Adipocyte (in vitro differentiated cells): Measurements from ENCODE around the gene SHB.

ENCODE experiments used
- DNase-seq: peaks from one replicate; pipeline ENCODE4 v3.0.0-alpha.2; 2015; ENCODE audit warnings: low read depth
- H3K27me3 ChIP-seq: replicated peaks from 2 replicates; pipeline ENCODE4 v1.7.0; 2013; ENCODE audit warnings: mild to moderate bottlenecking, low read length, moderate library complexity; ENCODE audit not compliant: control insufficient read depth, insufficient read depth
- H3K36me3 ChIP-seq: 2 replicates; pipeline ENCODE4 v1.7.0; 2013; ENCODE audit warnings: low read length, mild to moderate bottlenecking, moderate library complexity; ENCODE audit not compliant: control insufficient read depth, insufficient read depth, severe bottlenecking
- H3K4me1 ChIP-seq: 2 replicates; pipeline ENCODE4 v1.7.0; 2013; ENCODE audit warnings: mild to moderate bottlenecking, low read length, moderate library complexity; ENCODE audit not compliant: control insufficient read depth, insufficient read depth
- H3K4me3 ChIP-seq: 2 replicates; pipeline ENCODE4 v1.7.0; 2013; ENCODE audit warnings: mild to moderate bottlenecking, low read length, moderate library complexity
- H3K9ac ChIP-seq: 2 replicates; pipeline ENCODE4 v1.7.0; 2013; ENCODE audit warnings: mild to moderate bottlenecking, low read length, moderate library complexity
- H3K9me3 ChIP-seq: 2 replicates; pipeline ENCODE4 v1.7.0; 2013; ENCODE audit warnings: mild to moderate bottlenecking, low read length, moderate library complexity; ENCODE audit not compliant: control insufficient read depth

SHB gene

DNA sequence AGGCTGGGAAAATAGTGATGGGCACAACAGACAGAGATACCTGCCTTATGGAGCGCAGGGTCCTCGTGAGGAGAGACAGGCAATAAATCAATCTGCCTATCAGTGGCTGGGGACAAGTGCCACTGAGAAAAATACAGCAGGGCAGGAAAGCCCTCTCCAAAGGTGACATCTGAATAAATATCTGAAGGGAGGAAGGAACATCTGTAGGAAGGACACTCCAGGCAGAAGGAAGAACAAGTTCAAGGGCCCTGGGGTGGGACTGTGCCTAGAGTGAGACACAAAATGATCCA is 111.4 kb downstream of the SHB start:
- H3K9me3 ChIP-seq, result no peaks in the 10 kb centered on the region
- DNase-seq, result no peak
- H3K27me3 ChIP-seq, result no peaks in the 10 kb centered on the region
- H3K36me3 ChIP-seq, result peaks cover 7% of the 10 kb centered on the region
- H3K4me3 ChIP-seq, result no peak overlapping the region
- H3K9ac ChIP-seq, result no peak overlapping the region
- H3K4me1 ChIP-seq, result peaks cover 17% of the 10 kb centered on the region

DNA sequence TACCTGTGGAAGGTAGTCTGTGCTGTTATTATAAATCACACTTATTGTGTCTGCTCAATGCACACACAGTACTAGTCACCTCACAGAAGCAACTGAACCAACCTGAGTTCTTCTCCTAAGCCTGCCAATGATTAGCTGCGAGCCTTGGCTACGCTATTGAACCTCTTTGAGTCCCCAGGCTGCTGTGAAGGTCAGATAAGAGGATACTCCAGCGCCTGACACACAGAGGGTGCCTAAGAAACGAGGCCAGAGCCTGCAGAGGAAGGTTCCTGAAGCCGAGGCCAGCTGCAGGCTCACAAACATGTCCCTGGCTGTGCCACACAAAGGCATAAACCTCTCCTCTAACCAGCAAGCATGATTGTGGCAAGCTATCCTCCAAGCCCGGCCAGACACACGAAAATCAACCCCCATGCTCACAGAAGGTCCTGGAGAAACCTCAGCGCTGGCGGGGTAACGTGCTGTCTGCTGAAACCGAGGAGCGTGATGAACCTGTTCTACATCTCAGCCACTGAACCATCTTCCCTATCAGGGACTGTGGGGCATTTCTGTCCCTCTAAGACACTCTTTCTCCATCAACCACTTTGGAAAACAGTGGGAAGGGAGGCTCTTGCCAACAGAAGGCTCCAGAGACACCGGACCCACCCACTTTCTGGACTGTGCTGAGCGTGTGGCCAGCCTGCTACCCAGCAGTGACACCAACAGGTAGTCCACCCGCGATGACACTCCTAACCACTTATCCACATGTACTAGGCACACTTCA is 111.9 kb downstream of the SHB start:
- H3K27me3 ChIP-seq, result no peaks in the 10 kb centered on the region

DNA sequence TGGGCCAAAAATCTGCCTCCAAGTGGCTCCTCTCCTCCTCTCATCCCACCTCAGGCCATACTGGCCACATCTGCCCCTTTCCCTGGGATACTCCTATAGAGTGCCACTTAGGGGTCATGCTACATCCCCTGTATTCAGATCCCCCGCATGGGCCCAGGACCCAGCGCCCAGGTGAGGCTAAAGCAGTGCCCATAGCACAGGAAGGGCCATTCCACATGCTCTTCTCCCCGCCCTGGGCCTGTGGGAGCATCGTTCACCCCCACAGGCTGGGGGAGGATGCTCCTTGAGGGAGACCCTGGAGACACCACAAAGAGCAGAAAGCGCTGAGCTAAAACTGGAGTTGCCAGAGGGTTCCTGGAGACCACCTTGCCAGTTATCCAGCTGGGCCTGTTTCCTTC is 112.6 kb downstream of the SHB start:
- no peak overlapping the region for H3K4me3 ChIP-seq
- H3K4me1 ChIP-seq, result peaks cover 21% of the 10 kb centered on the region
- H3K36me3 ChIP-seq, result peaks cover 7% of the 10 kb centered on the region
- no peaks in the 10 kb centered on the region for H3K9me3 ChIP-seq
- DNase-seq, result no peak
- H3K9ac ChIP-seq, result no peak overlapping the region
- no peaks in the 10 kb centered on the region for H3K27me3 ChIP-seq

More for the DNA sequence above, 111.9 kb downstream of the SHB start:
- Histone ChIP-seq H3K4me3 (no peak overlapping the region), H3K36me3 (peaks cover 7% of the 10 kb centered on the region), H3K9ac (no peak overlapping the region), H3K9me3 (no peaks in the 10 kb centered on the region), H3K4me1 (peaks cover 17% of the 10 kb centered on the region)
- no peak for DNase-seq

DNA sequence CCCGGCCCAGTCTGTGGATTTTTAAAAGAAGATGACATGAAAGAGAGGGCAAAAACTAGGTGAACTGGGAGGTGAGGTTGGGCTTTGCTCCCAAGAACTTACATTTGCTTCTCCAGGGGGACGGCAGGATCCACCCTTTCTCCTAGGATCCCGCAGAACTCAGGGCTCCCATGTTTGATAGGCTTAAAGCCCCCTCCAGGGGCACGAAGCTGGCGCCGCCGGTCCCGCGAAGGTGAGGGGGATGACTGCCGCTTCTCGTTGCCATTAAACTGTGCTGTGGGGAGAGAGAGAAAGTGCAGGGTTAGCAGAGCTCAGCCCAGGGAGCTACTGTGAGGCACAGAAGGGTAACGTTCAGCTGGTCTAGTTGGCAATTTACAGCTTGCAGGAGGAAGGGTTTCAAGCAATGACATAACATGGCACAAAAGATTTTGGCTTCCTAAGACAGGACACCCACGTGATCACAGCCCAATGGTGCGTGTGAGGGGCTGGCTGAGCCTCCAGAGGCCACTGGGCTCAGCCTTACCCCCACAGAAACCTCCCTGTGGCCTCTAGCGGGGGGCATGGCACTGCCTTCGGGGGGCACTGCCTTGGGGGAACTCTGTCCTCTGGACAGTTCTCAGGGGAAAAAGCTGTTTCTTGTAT is 113.1 kb downstream of the SHB start:
- no peak overlapping the region for H3K9ac ChIP-seq
- peaks cover 7% of the 10 kb centered on the region for H3K36me3 ChIP-seq
- no peak for DNase-seq
- H3K4me3 ChIP-seq, result no peak overlapping the region
- no peaks in the 10 kb centered on the region for H3K27me3 ChIP-seq
- no peaks in the 10 kb centered on the region for H3K9me3 ChIP-seq
- H3K4me1 ChIP-seq, result peaks cover 25% of the 10 kb centered on the region

DNA sequence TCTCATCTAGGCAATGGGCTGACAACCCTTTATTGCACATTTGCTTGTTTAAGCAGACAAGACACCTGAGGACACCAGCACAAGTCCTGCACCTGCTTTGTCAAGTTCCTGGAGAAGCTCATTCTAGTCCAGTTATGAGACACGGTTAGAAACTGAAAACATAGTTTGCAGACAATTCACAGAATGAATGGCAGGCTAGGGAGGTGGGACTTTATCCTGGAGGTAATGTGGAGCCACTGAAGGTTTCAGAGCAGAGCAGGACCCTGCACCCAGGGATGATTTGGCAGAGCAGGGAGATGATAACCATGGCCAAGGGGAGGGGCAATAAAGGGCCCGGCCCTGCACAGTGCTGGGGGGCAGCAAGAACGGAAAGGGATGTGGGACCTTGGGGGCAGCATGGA is 114.4 kb downstream of the SHB start:
- H3K9ac ChIP-seq, result no peak overlapping the region
- no peak for DNase-seq
- H3K4me1 ChIP-seq, result peaks cover 25% of the 10 kb centered on the region
- no peak overlapping the region for H3K4me3 ChIP-seq
- no peaks in the 10 kb centered on the region for H3K27me3 ChIP-seq
- peaks cover 13% of the 10 kb centered on the region for H3K36me3 ChIP-seq
- no peaks in the 10 kb centered on the region for H3K9me3 ChIP-seq

DNA sequence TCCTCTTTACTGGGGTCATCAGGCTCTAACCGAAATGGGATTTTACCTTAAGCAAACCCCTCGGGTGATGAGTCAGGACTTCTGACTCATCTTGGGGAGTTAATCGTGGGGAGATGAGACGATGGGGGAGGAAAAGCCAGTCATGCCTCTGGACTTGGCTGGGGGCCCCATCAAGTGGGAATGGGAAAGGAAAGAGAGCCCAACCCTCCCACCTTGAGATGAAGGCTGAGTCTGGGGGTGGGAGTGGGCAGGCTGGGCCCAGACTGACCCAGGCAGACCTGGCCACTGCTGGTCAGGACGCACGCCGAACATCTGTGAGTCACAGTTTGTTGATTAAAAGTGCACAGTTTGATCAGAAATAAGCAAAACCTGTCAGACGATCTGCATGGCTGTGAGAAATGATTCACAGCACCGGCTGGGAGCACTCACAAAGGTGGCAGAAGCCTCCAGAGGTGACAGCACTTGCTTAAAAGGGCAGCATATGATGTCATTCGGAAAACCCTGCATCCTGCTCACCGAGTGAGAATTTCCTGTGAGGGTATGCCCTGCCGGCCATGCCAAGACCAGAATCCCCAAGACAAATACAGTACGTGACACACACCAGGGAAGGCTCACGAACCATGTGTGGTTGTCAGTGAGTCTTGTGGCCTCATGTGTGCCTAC is 115.1 kb downstream of the SHB start:
- Histone ChIP-seq H3K9ac (no peak overlapping the region), H3K4me1 (peaks cover 25% of the 10 kb centered on the region), H3K27me3 (no peaks in the 10 kb centered on the region), H3K36me3 (peaks cover 13% of the 10 kb centered on the region), H3K9me3 (no peaks in the 10 kb centered on the region), H3K4me3 (peak overlapping the region; percentile 26)
- DNase-seq, result peak; percentile 83

DNA sequence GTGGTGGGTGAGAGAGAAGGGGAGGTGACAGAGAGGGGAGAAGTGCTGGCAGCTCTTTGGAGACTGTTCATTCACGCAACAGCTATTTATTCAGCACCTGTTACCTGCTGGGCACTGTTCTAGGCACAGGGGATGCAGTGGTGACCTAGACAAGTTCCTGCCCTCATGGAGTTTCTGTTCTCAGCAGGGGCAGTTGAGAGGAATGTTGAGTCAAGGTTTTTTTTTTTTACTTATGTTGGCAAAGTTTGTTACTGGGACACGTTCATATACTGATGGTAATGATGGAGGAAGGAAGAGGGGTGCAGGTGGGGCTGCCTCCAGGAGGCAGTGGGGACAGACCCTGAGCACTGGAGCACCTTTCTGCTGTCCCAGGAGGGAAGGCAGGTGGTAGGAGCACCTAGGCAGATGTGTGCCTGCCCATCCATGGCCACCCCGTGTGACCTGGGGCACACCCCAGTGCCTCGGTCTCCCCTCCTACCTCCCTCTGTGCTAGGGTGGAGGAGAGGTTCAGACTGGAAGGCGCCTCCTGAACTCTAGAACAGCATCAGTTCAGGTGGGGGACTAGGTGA is 115.7 kb downstream of the SHB start:
- peaks cover 25% of the 10 kb centered on the region for H3K4me1 ChIP-seq

DNA sequence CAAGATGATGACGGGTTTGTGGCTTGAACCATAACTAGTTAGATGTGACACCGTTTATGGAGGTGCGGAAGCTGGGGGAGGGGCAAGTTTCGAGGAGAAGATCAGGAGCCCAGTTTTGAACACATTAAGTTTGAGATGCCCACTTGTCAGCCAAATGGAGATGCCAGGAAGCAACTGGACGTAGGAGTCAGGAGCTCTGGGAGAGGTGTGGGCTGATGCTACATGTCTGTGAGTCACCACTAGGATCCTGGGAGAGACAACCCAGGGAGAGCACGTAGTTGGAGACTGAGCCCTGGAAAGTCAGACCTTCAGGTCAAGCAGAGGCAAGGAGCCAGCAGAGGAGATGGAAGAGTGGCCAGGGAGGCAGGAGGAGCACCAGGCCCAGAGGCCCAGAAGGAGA is 116.3 kb downstream of the SHB start:
- DNase-seq, result peak; percentile 41
- Histone ChIP-seq H3K36me3 (peaks cover 13% of the 10 kb centered on the region), H3K27me3 (no peaks in the 10 kb centered on the region), H3K9me3 (no peaks in the 10 kb centered on the region), H3K9ac (no peak overlapping the region), H3K4me1 (peaks cover 28% of the 10 kb centered on the region), H3K4me3 (no peak overlapping the region)

More for the DNA sequence above, 115.7 kb downstream of the SHB start:
- Histone ChIP-seq H3K36me3 (peaks cover 13% of the 10 kb centered on the region), H3K9me3 (no peaks in the 10 kb centered on the region), H3K9ac (no peak overlapping the region), H3K27me3 (no peaks in the 10 kb centered on the region), H3K4me3 (no peak overlapping the region)
- DNase-seq, result no peak

DNA sequence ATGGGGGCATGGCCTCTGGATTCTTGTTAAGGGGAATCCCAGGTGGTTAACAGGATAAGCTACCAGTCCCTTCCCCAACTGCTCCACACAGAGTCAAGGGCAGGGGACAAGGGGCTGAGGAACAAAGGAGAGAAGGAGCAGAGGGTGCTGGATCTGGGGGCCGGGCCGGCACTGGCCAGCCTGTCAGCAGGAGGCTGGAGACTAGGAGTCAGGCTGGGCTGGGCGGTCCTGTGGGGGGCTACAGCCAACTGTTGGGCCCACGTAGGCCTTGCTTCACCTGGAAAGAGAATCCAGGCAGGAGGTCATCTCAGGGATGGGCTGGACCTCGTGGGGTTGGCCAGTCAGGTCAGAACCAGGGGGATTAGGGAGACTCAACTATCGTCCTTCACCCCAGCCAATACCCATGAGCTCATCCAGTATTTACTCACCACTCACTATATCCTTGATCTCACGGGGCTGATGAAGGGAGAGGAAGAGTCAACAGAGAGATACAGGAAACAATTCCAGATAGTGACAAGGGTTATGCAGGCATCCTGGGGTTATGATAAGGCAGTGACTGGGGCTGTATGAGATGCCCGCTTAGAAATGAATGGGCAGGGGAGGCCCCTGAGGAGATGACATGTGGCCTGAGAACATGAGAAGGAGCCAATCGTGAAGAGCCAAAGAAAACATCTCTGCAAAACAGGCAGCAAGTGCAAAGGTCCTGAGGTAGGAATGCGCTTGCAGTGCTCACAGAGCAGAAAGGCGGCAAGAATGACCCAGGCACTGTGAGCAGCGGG is 117.2 kb downstream of the SHB start:
- Histone ChIP-seq H3K27me3 (no peaks in the 10 kb centered on the region), H3K4me3 (no peak overlapping the region), H3K9ac (peak overlapping the region; percentile 35), H3K36me3 (peaks cover 13% of the 10 kb centered on the region), H3K4me1 (peaks cover 30% of the 10 kb centered on the region), H3K9me3 (no peaks in the 10 kb centered on the region)
- DNase-seq, result no peak

DNA sequence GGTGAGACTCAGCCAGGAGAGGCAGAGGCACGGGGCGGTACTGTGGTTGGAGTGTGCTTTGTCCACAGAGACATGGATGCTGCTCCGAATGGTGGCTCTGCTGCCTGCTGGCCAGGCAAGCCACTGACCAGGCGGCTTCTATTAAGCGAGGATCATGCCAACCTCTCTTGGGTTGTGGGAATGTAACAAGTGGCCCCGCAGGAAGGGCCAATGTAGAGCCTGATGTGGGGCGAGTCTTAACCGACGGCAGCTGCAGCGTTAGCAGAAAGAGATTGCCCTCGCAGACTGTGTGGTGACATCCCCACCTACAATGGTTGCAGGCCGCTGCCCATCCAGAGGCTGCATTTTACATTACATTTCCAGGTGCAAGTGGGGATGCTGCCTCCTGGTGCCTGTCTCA is 118.5 kb downstream of the SHB start:
- H3K27me3 ChIP-seq, result no peaks in the 10 kb centered on the region
- H3K4me1 ChIP-seq, result peaks cover 30% of the 10 kb centered on the region
- H3K4me3 ChIP-seq, result no peak overlapping the region
- no peaks in the 10 kb centered on the region for H3K9me3 ChIP-seq
- H3K9ac ChIP-seq, result no peak overlapping the region
- H3K36me3 ChIP-seq, result peaks cover 13% of the 10 kb centered on the region
- no peak for DNase-seq

DNA sequence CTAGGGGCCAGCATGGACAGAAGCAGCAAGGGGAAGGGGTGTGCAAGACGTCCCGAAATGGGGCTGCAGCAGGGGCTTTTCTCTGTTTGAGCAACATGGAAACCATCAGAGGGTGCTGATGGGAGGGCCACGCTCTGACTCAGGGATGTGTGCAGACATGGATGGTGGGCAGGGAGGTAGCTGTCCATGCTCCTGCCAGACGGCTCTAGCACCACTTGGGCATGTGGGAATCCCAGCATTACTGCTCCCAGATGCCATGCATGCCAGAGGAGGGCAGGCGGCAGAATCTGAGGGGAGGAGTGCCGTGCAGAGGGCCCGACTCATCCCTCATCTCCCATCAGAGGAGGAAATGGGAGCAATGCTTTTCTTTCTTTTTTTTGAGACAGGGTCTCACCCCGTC is 119.5 kb downstream of the SHB start:
- H3K9me3 ChIP-seq, result no peaks in the 10 kb centered on the region
- peak; percentile 53 for DNase-seq
- no peaks in the 10 kb centered on the region for H3K27me3 ChIP-seq
- no peak overlapping the region for H3K4me3 ChIP-seq
- H3K9ac ChIP-seq, result no peak overlapping the region
- H3K36me3 ChIP-seq, result peaks cover 6% of the 10 kb centered on the region
- peaks cover 34% of the 10 kb centered on the region for H3K4me1 ChIP-seq
